Pancreas (tissue), 10 donors: ENCODE data around the gene PIP5K1B. TPM values are rescaled to one million over a fixed set of nuclear protein-coding genes. Genes with fewer than 3 reads are reported as not detected.
"Not testable (repeated sequence)": the region's sequence is repeated elsewhere in the genome, so short reads cannot be mapped to it uniquely, and the experiment has no call there.

ENCODE experiments used
- ATAC-seq, 4 donors: fragments of 200-7000 bp; cut with Tn5 transposase; one replicate each; pipeline versions ENCODE4 v1.8.0 to v1.9.1; 2020; ENCODE audit warnings: mild to moderate bottlenecking in 4 of 4, moderate library complexity in 4 of 4
- DNase-seq, 6 donors: peaks; one replicate each; pipeline ENCODE4 v3.0.0-alpha.2; 2020
- FAIRE-seq: peaks from 2 replicates; lab custom pipeline; 2012; peaks lifted over from hg19 to GRCh38; lab: Jason Lieb, UNC
- H3K27ac ChIP-seq, 4 donors: fragments of 200-600 bp; sonication (generic); 1 replicate in 3 of 4; 2 replicates in 1 of 4; pipeline versions ENCODE4 v1.5.0 to v1.8.0; 2020
- H3K27me3 ChIP-seq, 4 donors: fragments of 200-600 bp; one replicate each; pipeline ENCODE4 v1.8.0; 2021
- H3K36me3 ChIP-seq, 3 donors: fragments of 200-600 bp; sonication (generic) in 1 of 3; one replicate each; pipeline versions ENCODE4 v1.5.0 to v1.8.0; 2020 to 2021
- H3K4me1 ChIP-seq, 3 donors: fragments of 200-600 bp; one replicate each; pipeline ENCODE4 v1.8.0; 2021
- H3K4me3 ChIP-seq, 4 donors: fragments of 200-600 bp; sonication (generic) in 2 of 4; one replicate each; pipeline versions ENCODE4 v1.5.0 to v1.8.0; 2020 to 2021
- H3K9me3 ChIP-seq, 4 donors: fragments of 200-600 bp; one replicate each; pipeline ENCODE4 v1.8.0; 2021
- CTCF ChIP-seq, 4 donors: fragments of 200-600 bp; sonication (generic) in 3 of 4; IDR thresholded peaks; one replicate each; pipeline versions ENCODE4 v1.5.0 to v1.8.0; 2021; ENCODE audit warnings: antibody characterized with exemption in 4 of 4
- WGBS, 2 donors: extraction: QIAGEN DNeasy Blood & Tissue Kit; methylation state at CpG; one replicate each; pipeline ENCODE4 v1.1.7; 2013; 5-methylcytosine and 5-hydroxymethylcytosine counted together
- intact Hi-C, 3 donors: fragments of 100-400 bp; cut with DNase I; formaldehyde crosslinking; loops; one replicate each; pipeline versions ENCODE4 v1.11.1 to v1.14.2; 2022
- polyA plus RNA-seq, 2 donors: library from polyadenylated mRNA; stranded (reverse); fragments of 200-250 nt; gene quantifications; one replicate each; pipeline ENCODE4 v1.2.3, GENCODE V29; 2013
- total RNA-seq, 6 donors: library from RNA; stranded (reverse); fragmentation: NEBNext Ultra II Directional in 4 of 6; extraction: Animal tissue kit (Norgen Biotek cat#: 25700) in 4 of 6; gene quantifications; one replicate each; pipeline versions ENCODE4 v1.2.1 to v1.2.4, GENCODE V29; 2021 to 2023
- donor health status: healthy with polysubstance abuse.
- donor health status: DM: no; HTN: no; CAD: no; lungs with moderate emphysema.
- donor health status: DM: no; HTN: no; CAD: no.
- donor health status: control.
- donor health status: control.
- donor health status: Bipolar disorder and iron deficiency.
- donor health status: DM: yes; HTN: yes; CAD: no.
- donor health status: DM: no; HTN: no; CAD: no.
- donor health status: DM: no; HTN: no; CAD: no.
- donor health status: DM: yes; HTN: yes; CAD: no.

PIP5K1B gene
- total and polyA plus RNA-seq, 8 donors = 1.3 to 6.9 (median 6.2) TPM

- no peak for FAIRE-seq
- no peak overlapping the region for H3K27ac ChIP-seq
- no peak for DNase-seq
- WGBS, 2 donors = 69 to 71% methylated on average over 4 of the region's 4 CpGs
- no peaks in the 10 kb centered on the region for H3K9me3 ChIP-seq
- peaks cover 0 to 10% (median 0%) of the 10 kb centered on the region in 3 donors for H3K36me3 ChIP-seq
- intact Hi-C loops = no loop called here
- ATAC-seq = no peak
- H3K27me3 ChIP-seq = no peaks in the 10 kb centered on the region
- TF ChIP-seq CTCF (IDR thresholded peaks at IDR 0.05) = no peak
- H3K4me1 ChIP-seq = no peaks in the 10 kb centered on the region
- H3K4me3 ChIP-seq = no peak overlapping the region
These were observed 342.3 kb downstream of the PIP5K1B start for GRCh38 chr9:69047371-69047770.

- Histone ChIP-seq H3K27me3 (no peaks in the 10 kb centered on the region), H3K4me3 (no peak overlapping the region), H3K36me3 (peaks cover 0 to 10% (median 0%) of the 10 kb centered on the region in 3 donors), H3K9me3 (no peaks in the 10 kb centered on the region), H3K4me1 (no peaks in the 10 kb centered on the region), H3K27ac (no peak overlapping the region)
- no peak for TF ChIP-seq CTCF (IDR thresholded peaks at IDR 0.05)
- no peak for FAIRE-seq
- WGBS, 2 donors = 87 to 90% methylated on average over 6 of the region's 6 CpGs
- DNase-seq = no peak
- intact Hi-C loops = no loop called here
- no peak for ATAC-seq
These were observed 344.1 kb downstream of the PIP5K1B start for GRCh38 chr9:69049094-69049493.

GRCh38 chr9:69050936-69051335 is 345.9 kb downstream of the PIP5K1B start:
- H3K4me3 ChIP-seq, H3K27ac ChIP-seq, ATAC-seq, H3K4me1 ChIP-seq, H3K9me3 ChIP-seq, DNase-seq, H3K27me3 ChIP-seq, FAIRE-seq: not testable (repeated sequence)
- 78 to 86% methylated on average over 11 to 12 of the region's 12 CpGs for WGBS, 2 donors
- intact Hi-C loops = loop anchor here in 1 of 3 donors (10.0 kb wide), 1 partner anchor 84 kb away; no protein-coding TSS in a partner anchor
- H3K36me3 ChIP-seq = peaks cover 0 to 14% (median 0%) of the 10 kb centered on the region in 3 donors

GRCh38 chr9:69054989-69055388 is 349.9 kb downstream of the PIP5K1B start:
- no peak overlapping the region for H3K4me3 ChIP-seq
- no peak for DNase-seq
- H3K27me3 ChIP-seq = no peaks in the 10 kb centered on the region
- peaks cover 0 to 4% (median 0%) of the 10 kb centered on the region in 3 donors for H3K36me3 ChIP-seq
- intact Hi-C loops = loop anchor here in 2 of 3 donors (2.0 to 10.0 kb wide), 3 partner anchors 80 to 138 kb away; no protein-coding TSS in a partner anchor
- no peak for ATAC-seq
- no peak for FAIRE-seq
- no peaks in the 10 kb centered on the region for H3K4me1 ChIP-seq
- TF ChIP-seq CTCF (IDR thresholded peaks at IDR 0.05) = no peak
- no peaks in the 10 kb centered on the region for H3K9me3 ChIP-seq
- H3K27ac ChIP-seq = no peak overlapping the region
- WGBS, 2 donors = 60 to 74% methylated on average over 1 of the region's 1 CpG

GRCh38 chr9:69056191-69056815 is 351.3 kb downstream of the PIP5K1B start:
- H3K4me1 ChIP-seq = no peaks in the 10 kb centered on the region
- FAIRE-seq (no peak), ATAC-seq (no peak), DNase-seq (no peak)
- no peak for TF ChIP-seq CTCF (IDR thresholded peaks at IDR 0.05)
- H3K4me3 ChIP-seq = no peak overlapping the region
- intact Hi-C loops = loop anchor here in 1 of 3 donors (5.0 to 10.0 kb wide), 2 partner anchors 78 to 136 kb away; no protein-coding TSS in a partner anchor
- no peak overlapping the region for H3K27ac ChIP-seq
- no peaks in the 10 kb centered on the region for H3K9me3 ChIP-seq
- H3K36me3 ChIP-seq = peaks cover 0 to 4% (median 0%) of the 10 kb centered on the region in 3 donors
- WGBS, 2 donors = 94 to 96% methylated on average over 4 of the region's 4 CpGs
- H3K27me3 ChIP-seq = no peaks in the 10 kb centered on the region
